CD4-positive, alpha-beta T cell treated with Interleukin-21 for 1 hour (primary cell): ENCODE data around the gene PPP1R3C.

Experiments used
- DNase-seq: peaks from one replicate; pipeline ENCODE4 v3.0.0-alpha.2; 2020

The PPP1R3C gene

GRCh38 chr10:91629715-91630549 lies 2.9 kb downstream of the PPP1R3C start:
- DNase-seq = no peak

- no peak for DNase-seq
These were observed 4.5 kb downstream of the PPP1R3C start for GRCh38 chr10:91628383-91628782.

- DNase-seq = no peak
These were observed 5.3 kb downstream of the PPP1R3C start for GRCh38 chr10:91627344-91628102.

GRCh38 chr10:91626936-91627335 lies 5.9 kb downstream of the PPP1R3C start:
- DNase-seq = no peak

- no peak for DNase-seq
These were observed 8.2 kb downstream of the PPP1R3C start for GRCh38 chr10:91624633-91625032.

- DNase-seq = no peak
These were observed 10.3 kb downstream of the PPP1R3C start for GRCh38 chr10:91622601-91623000.

- no peak for DNase-seq
These were observed 11.3 kb downstream of the PPP1R3C start for GRCh38 chr10:91621483-91622113.

- no peak for DNase-seq
These were observed 15.7 kb downstream of the PPP1R3C start for GRCh38 chr10:91617072-91617609.

GRCh38 chr10:91616137-91616536 lies 16.7 kb downstream of the PPP1R3C start:
- no peak for DNase-seq

- DNase-seq = no peak
These were observed 18.6 kb downstream of the PPP1R3C start for GRCh38 chr10:91614225-91614624.

GRCh38 chr10:91613411-91614187 lies 19.3 kb downstream of the PPP1R3C start:
- DNase-seq = no peak

GRCh38 chr10:91610919-91611318 lies 22.0 kb downstream of the PPP1R3C start:
- no peak for DNase-seq

- no peak for DNase-seq
These were observed 22.4 kb downstream of the PPP1R3C start for GRCh38 chr10:91610444-91610843.

GRCh38 chr10:91607646-91608403 lies 25.0 kb downstream of the PPP1R3C start:
- DNase-seq = no peak

GRCh38 chr10:91605968-91606367 lies 26.9 kb downstream of the PPP1R3C start:
- DNase-seq = no peak

GRCh38 chr10:91604553-91605534 lies 28.0 kb downstream of the PPP1R3C start:
- DNase-seq = no peak

GRCh38 chr10:91603931-91604331 lies 28.9 kb downstream of the PPP1R3C start:
- DNase-seq = no peak

GRCh38 chr10:91602868-91603568 lies 29.9 kb downstream of the PPP1R3C start:
- DNase-seq = no peak

- DNase-seq = no peak
These were observed 30.4 kb downstream of the PPP1R3C start for GRCh38 chr10:91602449-91602848.

- DNase-seq = no peak
These were observed 31.7 kb downstream of the PPP1R3C start for GRCh38 chr10:91601212-91601611.
